ENCODE measurements around the gene DTD1.

DTD1 gene

DNA sequence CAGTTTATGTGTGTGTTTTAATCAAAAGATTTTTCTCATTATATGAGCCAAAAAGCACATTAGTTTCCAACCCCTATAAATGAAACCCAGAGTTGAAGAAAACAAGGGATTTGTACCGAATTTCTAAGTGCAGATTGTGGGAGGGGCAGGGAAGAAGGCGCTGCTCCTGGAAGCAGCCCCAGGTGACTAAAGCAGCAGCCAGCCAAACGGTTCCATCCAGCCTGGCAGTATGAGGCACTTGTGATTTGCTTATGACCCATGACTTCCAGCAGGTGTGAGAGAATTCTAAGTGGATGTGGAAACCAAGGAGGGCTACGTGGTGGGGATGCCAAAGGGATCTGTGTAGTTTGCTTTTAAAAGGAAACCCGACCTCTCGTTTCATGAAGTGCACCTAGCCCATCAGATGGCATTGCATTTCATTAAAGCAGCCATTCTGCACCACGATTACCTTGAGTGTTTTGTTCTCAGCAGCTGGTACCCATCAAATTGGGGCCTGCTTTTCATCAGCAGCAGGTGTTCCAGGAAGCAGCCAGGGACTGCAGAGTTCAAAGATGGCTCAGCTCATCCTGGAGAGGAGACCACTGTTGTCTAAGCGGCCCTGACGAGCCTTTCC, 79.1 kb downstream of the DTD1 start:
- FAIRE-seq: no peak

DNA sequence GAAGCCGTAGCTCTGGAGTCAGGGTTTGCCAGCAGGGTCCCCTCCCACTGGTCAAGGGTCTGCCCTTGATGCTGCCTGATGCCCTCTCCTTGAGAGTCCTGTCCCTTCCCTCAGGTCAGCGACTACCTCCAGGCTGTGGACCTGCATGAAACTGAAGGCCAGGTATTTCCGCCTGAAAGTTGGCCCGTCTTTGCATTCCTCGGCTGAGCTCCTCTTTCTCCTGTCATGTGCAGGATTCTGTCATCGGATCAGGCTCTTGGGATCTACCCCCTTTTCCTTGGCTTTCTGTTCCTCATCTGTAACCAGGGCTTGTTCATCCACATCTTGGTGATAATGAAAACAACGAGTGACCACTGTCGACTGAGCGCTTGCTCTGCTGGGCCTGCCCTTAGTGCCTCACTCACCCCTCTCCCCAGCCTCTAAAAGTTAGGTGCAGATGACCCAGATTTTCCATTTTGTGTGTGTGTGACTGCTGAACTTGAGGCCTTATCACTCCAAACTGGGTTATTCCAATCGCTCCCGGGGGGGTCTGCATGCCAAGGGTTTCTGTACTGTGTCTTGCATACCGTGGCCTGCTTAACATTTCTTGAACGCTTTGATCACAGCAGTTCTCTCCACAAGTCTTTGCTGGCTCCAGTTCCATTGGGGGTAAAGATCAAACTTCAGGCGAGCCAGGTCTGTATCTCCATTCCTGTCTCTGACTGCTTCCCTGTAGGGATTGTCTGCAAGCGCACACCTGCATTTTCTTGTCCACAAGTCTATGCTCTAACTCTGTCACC, 81.6 kb downstream of the DTD1 start:
- FAIRE-seq: no peak

DNA sequence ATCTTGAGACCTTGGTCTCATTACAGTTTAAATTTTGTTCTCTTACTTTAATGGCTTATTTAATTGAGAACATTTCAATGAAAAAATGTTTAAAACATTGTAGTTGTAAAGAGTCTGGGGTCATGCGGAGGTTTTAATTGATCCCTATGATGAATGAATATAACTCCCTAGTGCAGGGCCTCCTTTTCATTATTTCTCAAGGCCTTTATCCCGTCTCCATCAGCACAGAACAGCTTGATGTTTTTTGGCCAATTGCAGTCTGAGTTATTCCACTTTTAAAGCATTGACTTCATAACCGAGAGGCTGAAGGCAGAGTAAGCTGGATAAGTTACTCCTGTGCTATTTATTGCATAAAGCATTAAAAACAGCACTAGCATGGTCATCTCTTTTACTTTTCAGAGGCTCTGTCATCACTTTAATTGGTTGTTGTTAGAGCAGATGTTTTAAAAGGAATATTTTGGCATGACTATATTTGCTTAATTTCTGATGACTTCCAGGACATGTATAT, 83.4 kb downstream of the DTD1 start:
- no peak for FAIRE-seq

DNA sequence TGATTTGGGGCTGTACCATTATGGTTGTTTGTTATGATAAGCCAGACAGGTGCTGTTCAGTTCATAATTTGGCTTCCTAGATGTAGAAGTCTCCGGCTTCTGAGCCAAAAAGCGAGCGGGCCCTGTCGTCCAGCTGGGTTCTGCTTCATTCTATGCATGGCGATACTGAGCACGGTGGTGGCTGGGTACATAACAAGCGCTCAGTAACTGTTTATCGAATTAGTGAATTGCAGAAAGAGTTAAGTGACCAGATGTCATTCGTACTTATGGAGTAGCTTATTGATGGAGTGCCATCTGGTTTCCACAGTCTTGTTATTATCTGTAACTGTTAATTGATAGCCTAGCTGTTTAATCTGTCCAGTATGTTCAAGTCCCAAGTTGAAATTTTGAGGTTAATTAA, 85.0 kb downstream of the DTD1 start:
- FAIRE-seq: no peak

DNA sequence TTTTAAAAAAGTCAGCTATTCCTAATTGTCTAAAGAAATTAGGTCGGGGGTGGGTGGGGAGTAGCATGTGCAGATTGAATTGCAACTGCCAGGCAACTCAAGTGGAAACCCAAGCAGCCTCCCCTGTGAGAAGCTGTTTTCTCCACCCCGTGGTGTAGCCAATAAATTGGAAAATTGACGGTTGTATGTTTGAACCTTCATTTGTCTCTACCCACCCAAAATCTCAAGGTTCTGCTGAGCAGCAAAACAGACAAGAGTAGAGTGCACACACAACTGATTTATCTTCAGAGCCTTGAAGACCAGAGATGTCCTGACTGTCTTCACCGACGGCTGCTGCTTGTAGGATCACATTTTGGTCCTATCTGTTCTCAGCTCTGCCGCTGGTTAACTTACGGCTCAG, 88.5 kb downstream of the DTD1 start:
- FAIRE-seq: no peak

DNA sequence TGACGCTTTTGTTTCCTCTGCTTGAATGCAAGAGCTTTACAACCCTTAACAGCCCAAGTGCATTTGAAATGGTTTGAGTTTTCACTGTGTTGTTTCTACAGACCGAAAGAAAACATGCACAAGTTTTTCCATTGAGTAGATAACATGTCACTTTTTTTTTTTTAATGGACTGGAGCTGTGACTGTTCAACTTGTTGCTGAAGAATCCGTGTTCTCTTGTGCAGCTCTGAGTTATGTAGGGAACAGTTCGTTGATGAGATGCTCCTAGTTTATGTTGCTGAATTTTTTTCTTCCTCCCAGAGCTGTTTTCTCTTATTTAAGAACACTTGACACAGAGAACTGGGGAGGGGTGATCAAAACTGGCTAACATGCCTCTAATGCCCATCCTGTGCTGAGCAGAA, 89.3 kb downstream of the DTD1 start:
- FAIRE-seq: no peak

DNA sequence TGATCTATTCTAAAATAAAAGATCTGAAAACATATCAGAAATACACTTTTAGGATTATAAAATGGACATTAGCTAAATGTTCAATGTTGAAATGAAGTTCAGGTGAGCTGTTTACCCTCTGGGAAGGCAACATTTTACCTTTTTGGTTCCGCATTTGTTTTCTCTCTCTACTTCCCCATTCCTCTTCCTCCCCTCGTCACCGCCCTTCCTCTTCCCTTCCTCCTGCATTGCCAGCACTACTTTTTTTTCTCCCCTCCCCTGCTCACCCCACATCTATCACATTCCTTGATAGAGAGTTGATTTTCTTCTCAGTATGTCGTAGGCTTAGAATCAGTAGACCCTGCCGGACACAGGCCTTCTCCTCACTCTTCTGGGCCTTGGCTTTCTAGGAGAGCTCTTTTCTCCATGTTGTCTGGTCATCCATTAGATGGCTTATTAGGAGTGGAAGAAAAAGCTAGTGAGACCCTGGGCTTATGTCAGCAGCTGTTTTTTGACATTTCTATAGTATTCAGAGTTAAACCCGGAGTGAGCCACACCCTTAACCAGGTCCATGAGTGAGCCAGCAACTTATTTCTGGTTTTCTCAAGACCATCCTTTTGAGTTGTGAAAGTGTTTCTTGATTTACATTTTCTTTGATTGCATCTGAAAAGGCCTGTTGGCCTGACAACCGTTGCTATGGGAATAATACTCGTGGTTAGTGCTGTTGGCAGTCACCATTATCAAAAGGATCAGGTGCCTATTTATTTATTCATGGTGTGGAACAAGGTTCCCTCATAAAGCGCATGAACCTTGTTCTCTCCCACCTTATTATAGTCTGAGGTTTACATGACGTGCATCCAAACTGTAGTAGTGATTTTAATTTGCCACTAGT, 90.9 kb downstream of the DTD1 start:
- peak; percentile 5 for FAIRE-seq

DNA sequence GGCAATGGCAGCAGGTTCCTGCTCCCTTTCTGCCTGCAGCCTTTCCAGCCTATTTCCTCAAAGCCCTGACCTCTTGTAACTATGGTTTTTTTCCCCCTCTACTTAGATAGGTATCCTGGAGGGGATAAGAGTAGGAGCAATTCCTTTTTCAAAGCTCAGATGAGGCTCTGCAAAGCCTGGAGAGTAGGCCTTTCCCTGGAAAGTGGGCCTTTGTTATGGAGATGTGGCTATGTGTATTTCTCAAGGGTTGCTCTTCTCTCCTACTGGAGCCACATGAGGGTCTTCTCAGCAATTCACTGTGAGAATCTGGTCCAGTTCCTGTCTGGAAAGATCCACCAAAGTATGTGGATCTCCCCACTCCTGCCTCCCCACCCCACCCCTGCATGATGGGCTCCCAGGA, 96.0 kb downstream of the DTD1 start:
- FAIRE-seq: no peak

DNA sequence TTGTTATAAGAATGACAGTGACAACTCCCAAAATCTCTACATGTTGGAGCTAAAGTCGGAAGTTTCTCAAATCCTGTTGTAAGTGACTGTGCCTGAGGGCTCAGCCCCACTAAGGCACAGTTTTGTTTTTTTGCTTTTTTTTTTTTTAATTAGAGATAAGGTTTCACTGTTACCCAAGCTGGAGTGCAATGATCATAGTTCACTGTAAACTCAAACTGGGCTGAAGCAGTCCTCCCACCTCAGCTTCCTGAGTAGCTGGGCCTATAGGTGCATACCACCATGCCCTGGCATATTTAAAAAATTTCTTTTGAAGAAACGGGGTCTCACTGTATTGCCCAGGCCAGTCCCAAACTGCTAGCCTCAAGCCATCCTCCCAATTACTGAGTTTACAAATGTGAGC, 96.9 kb downstream of the DTD1 start:
- FAIRE-seq: no peak

DNA sequence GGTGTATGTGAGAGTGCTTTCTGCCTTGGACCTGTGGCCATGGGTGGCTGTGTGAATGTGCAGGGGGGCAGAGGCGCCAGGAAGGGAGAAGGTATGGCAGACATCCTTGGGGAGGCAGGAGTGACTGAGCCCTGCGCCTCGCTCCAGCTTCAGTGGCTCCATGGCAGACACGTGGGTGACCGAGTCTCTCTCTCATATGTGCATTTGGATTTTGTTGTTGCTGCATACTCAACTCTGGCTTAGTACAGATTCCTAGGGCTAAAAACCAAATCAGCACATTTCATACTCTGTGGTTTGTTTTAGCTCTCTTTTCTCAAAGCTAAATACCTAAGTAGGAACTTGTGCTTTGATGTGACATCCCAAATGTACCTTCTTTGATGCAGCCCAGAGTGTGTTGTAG, 97.6 kb downstream of the DTD1 start:
- FAIRE-seq: no peak

DNA sequence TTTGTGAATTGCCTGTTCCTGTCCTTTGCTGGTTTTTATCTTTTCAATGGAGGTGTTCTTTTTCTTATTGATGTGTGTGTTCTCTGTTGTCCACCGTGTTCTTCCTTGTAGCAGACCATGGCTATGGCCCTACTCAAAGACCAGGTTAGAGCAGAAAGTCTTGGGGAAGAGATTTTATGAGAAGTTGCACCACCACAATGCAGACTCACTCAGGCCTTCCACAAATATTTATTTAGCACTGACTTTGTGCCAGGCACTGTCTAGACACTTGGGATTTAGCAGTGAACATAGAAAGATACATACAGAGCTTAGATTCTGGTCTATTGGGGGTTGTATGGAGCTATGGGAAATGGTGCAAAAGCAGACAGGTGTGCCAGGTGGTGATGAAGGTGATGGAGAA, 98.8 kb downstream of the DTD1 start:
- FAIRE-seq: no peak

DNA sequence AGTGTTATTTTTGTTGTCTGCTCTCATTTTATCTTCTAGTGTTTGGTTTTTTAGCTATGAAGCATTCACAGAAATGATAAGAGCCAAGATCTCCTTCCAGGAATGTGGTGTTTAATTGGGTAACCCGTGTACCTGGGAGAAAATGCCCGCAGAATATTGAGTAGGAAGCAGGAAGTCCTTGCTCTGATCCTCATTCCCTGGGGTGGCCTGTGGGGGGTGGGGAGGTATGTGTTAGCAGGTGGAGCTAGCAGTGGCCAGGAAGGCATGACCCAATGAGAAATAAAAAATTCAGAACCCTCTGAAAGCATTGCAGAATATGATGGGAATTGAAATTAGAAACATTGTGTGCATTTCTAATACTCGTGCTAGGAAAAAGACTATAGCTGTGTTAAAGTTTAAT, 100.8 kb downstream of the DTD1 start:
- FAIRE-seq: no peak

DNA sequence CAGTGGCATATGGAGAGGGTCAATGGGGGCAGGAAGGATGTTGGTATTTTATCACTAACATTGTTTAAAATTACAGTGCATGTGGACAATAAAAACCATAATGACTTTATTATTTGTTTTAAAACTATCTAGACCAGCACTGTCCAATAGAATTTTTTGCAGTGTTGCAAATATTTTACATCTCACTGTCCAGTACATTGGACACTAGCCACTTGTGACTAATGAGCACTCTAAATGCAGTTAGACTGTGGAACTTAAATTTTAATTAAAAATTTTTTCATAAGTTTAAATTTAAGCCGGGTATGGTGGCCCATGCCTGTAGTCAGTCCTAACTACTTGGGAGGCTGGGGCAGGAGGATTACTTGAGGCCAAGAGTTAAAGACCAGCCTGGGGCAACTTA, 101.7 kb downstream of the DTD1 start:
- FAIRE-seq: no peak

DNA sequence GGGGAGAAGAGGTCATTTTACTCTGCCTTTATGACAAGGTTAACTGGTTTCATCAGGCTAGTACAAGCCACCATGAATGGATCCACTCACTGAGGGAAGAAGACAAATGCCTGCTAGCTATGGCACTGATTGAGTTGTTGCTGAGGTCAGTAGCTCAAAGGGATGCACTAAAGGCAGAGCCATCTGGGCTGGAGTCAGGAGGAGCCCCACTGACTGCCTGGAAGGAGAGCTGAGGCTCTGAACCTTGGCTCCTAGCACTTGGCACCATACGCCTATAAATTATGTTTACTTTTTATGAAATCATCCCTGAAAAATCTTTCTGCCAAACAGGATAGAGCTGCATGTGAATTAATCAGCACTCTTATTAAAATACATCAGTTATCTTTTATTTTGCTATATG, 104.6 kb downstream of the DTD1 start:
- FAIRE-seq: no peak

DNA sequence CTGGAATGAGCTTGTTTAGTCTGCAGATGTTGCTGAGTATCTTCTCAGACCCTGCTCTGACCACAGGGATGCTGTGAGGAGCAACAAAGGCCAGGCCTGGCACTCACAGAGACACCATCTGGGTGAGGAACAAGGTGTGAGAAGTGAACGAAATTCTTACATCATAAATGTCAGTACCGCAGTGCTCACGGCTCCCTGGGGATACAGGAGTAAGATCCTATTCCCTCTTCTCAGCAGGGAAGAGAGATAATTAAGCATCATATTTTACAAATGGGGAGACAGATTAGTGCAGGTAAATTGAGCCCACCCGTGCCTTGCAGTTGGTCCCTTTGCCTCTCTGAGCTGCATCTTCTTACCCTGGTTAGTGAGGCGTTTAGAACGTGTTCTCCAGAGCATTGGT, 106.2 kb downstream of the DTD1 start:
- no peak for FAIRE-seq

DNA sequence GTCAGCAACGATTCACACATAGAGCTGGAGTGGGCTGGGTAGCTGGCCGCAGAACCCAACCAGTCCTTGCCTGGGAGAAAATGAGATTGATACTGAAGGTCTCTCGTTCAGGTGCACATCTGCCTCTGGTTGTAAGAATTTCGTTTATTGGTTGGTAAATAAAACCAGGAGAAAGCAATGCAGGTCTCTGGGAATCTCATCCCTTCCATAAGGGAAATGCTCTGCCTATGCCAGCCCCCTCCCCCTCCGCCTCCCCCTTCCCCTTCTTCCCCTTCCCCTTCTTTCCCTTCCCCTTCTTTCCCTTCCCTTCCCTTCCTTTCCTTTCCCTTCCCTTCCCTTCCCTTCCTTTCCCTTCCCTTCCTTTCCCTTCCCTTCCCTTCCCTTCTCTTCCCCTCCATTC, 107.3 kb downstream of the DTD1 start:
- FAIRE-seq: no peak

DNA sequence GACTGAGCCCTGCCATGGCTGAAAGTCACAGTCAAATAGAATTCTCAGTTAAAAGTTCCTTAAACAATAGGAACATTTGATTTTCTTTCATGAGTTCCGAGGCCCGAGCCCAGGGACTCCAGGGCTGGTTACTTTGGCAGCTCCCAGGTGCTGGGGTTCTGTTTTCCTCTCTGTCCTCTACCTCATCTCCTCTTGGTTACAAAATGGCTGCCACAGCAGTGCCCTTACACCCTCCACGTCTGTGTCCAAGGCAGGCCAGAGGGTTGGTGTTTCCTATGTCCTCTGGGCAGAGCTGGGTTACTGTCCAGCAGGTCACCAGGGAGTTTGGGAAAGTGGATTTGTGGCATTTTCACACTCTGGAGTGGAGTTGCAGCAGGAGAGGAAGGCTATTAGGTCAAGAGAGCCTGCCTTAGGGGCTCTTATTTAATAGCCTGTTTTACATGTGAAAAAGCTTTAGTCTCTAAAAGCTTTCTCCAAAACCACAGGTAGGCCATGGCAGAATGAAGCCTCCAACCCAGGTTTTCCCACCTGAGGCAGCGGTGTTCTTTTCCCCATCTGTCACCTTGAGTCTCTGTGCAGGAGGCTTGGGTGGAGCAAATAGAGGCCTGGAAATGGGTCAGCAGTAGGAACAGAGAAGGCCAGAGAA, 111.0 kb downstream of the DTD1 start:
- FAIRE-seq: no peak

DNA sequence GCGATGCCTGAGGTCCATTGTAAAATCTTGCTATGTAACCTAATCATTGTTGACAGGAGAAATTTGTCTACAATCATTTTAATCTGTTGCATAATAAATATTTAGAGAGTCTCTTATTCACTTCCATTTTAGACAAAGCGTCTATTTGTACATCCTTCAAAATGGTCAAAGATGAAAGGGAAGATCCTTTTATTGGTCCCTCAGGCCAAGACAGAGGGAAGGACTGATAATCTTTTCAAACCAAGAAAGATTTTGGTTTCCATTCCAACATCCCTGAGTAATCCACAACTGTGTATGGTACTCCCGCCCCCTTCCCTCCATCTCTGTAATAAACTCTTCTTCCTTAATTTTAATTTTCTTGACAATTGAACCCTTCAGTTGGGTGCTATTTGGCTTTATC, 114.1 kb downstream of the DTD1 start:
- no peak for FAIRE-seq

DNA sequence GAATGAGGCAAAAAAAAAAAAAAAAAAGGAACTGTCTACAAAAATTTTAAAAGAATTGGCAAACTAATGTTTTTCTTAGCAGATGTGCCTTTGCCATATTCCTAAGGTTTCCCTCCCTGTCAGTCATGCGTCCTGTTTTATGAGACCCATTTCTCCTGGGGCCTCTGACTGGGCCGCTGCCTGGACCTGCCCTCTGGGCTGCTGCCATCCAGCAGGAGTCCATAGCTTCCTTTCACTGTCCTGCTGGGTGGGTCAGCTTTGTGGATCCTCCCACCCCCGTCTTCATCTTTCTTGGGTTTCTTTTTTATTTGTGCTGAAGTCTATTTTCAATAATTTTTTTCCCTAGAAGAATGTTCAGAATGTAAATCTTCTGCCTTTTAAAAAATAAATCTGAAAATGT, 114.9 kb downstream of the DTD1 start:
- no peak for FAIRE-seq

DNA sequence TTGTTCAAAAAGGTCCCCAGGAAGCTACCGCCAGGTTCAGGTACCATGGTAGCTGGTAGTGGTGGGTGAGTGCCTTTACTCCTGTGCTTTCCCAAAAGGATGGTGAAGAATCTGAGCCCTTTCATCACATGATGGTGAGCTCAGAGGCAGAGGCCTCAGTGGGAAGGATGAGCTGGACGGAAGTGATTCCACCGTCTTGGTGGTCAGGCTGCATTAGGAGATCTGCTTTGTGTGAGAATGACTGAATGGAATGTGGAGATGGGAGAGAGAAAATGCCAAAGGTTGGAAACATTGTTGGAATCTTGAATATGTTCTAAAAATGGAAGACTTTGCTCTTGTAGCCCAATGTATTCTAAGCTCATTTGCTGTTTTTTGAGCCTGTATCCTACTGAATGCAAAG, 117.6 kb downstream of the DTD1 start:
- FAIRE-seq: no peak

DNA sequence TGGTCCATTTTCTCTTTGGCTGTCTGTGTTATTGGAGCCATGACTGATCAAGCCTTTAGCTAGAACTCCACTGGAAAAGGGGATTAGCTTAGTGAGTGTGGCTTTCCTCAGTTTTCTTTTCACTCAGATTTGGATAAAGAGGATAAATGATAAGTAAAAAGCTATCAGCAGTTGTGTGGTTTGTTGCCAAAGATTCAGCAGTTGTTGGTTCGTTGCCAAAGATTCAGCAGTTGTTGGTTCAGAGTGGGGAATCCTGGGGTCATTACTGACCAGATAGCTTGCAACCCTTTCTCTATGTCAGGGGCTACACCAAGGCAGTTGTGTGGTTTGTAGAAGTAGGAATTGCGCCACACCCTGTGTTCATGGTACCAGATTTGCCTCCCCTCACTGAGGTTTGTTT, 118.1 kb downstream of the DTD1 start:
- FAIRE-seq: no peak

DNA sequence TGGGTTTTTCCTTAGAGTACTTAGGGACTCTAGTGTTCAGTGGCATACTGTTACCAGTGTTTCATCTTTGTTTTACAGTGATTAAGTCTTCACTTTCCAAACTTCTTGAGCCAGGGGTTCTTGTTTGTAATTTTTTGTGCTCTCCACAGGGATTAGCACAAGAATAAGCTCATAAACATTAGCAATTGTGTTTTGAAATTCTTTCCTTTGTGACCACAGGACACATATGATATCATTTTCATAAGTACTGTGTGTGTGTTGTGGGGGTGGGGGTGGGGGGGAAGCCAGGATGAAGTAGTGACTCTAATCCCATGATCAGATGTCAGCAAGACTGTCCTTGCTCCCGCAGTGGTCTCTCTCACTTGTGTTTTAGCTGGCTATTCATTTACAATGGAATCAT, 124.3 kb downstream of the DTD1 start:
- FAIRE-seq: no peak

DNA sequence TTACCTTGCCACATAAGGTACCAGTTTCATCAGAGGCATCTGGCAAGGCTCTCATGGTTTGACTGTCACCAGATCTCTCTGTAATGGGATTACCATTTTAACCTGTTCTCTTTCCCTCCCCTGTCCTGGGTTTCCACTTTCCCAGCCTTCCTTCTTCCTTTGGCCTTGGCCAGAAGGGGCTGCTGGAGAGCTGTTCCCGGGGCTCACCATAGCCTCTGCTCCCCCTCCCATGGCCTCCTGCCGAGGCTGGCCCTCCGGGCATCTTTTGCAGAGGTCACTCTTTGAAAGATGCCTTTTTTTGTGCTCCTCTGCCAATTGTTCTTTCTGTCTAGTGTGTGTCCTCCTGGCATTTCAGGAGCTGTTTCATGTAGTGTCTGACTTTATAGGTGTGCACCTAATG, 125.0 kb downstream of the DTD1 start:
- FAIRE-seq: no peak

Measured in colon (tissue), 2 donors.